ENCODE measurements around the gene NOX3. TPM values are rescaled to one million over a fixed set of nuclear protein-coding genes. Genes with fewer than 3 reads are reported as not detected.

The NOX3 gene
- total RNA-seq, 2 experiments from 2014 or later = not detected

GRCh38 chr6:155495011-155495768 is 39.6 kb upstream of the NOX3 start:
- no peak overlapping the region for H3K4me3 ChIP-seq (ENCODE audit: low read length)
- ATAC-seq (ENCODE audit: poor library complexity) (no peak), DNase-seq (no peak)
- Mint-ChIP-seq H3K9me3 (no peaks in the 10 kb centered on the region), H3K4me1 (ENCODE audit: low read depth) (no peaks in the 10 kb centered on the region), H3K4me3 (no peak overlapping the region), H3K27ac (no peak overlapping the region), H3K36me3 (ENCODE audit: low read depth) (no peaks in the 10 kb centered on the region), H3K27me3 (no peaks in the 10 kb centered on the region)
- no peaks in the 10 kb centered on the region for H3K4me1 ChIP-seq (ENCODE audit: insufficient read depth, low read length)
- CTCF ChIA-PET = no interaction called here
- TF ChIP-seq CTCF (IDR thresholded peaks at IDR 0.05) = no peak
- no peaks in the 10 kb centered on the region for H3K36me3 ChIP-seq (ENCODE audit: insufficient read depth, low read length)
- POLR2A ChIA-PET = no interaction called here
- no peaks in the 10 kb centered on the region for H3K27me3 ChIP-seq (ENCODE audit: control insufficient read depth in 1 of 2, insufficient read depth in 2 of 2, low read length in 2 of 2)
- intact Hi-C loops (cut with DNase I, micrococcal nuclease) = no loop called here
- no peaks in the 10 kb centered on the region for H3K9me3 ChIP-seq (ENCODE audit: control insufficient read depth in 1 of 2, insufficient read depth in 1 of 2, low read length in 2 of 2)
- H3K27ac ChIP-seq (ENCODE audit: low read depth in 1 of 2, low read length in 2 of 2) = no peak overlapping the region

- DNase-seq (no peak), ATAC-seq (ENCODE audit: poor library complexity) (no peak)
- H3K27me3 ChIP-seq (ENCODE audit: control insufficient read depth in 1 of 2, insufficient read depth in 2 of 2, low read length in 2 of 2) = no peaks in the 10 kb centered on the region
- no peaks in the 10 kb centered on the region for H3K4me1 ChIP-seq (ENCODE audit: insufficient read depth, low read length)
- Mint-ChIP-seq H3K4me1 (ENCODE audit: low read depth) (no peaks in the 10 kb centered on the region), H3K9me3 (no peaks in the 10 kb centered on the region), H3K4me3 (no peak overlapping the region), H3K36me3 (ENCODE audit: low read depth) (no peaks in the 10 kb centered on the region), H3K27ac (no peak overlapping the region), H3K27me3 (no peaks in the 10 kb centered on the region)
- no peaks in the 10 kb centered on the region for H3K9me3 ChIP-seq (ENCODE audit: control insufficient read depth in 1 of 2, insufficient read depth in 1 of 2, low read length in 2 of 2)
- no peak overlapping the region for H3K4me3 ChIP-seq (ENCODE audit: low read length)
- POLR2A ChIA-PET = no interaction called here
- intact Hi-C loops (cut with DNase I, micrococcal nuclease) = no loop called here
- CTCF ChIA-PET = no interaction called here
- no peak overlapping the region for H3K27ac ChIP-seq (ENCODE audit: low read depth in 1 of 2, low read length in 2 of 2)
- TF ChIP-seq CTCF (IDR thresholded peaks at IDR 0.05) = no peak
- no peaks in the 10 kb centered on the region for H3K36me3 ChIP-seq (ENCODE audit: insufficient read depth, low read length)
Observed at GRCh38 chr6:155493694-155494143, 38.1 kb upstream of the NOX3 start.

GRCh38 chr6:155493026-155493693 is 37.5 kb upstream of the NOX3 start:
- Histone ChIP-seq H3K36me3 (ENCODE audit: insufficient read depth, low read length) (no peaks in the 10 kb centered on the region), H3K27me3 (ENCODE audit: control insufficient read depth in 1 of 2, insufficient read depth in 2 of 2, low read length in 2 of 2) (no peaks in the 10 kb centered on the region), H3K4me1 (ENCODE audit: insufficient read depth, low read length) (no peaks in the 10 kb centered on the region), H3K27ac (ENCODE audit: low read depth in 1 of 2, low read length in 2 of 2) (no peak overlapping the region), H3K4me3 (ENCODE audit: low read length) (no peak overlapping the region), H3K9me3 (ENCODE audit: control insufficient read depth in 1 of 2, insufficient read depth in 1 of 2, low read length in 2 of 2) (no peaks in the 10 kb centered on the region)
- CTCF ChIA-PET = no interaction called here
- Mint-ChIP-seq H3K36me3 (ENCODE audit: low read depth) (no peaks in the 10 kb centered on the region), H3K27ac (no peak overlapping the region), H3K4me1 (ENCODE audit: low read depth) (no peaks in the 10 kb centered on the region), H3K4me3 (no peak overlapping the region), H3K9me3 (no peaks in the 10 kb centered on the region), H3K27me3 (no peaks in the 10 kb centered on the region)
- POLR2A ChIA-PET = no interaction called here
- DNase-seq (no peak), ATAC-seq (ENCODE audit: poor library complexity) (no peak)
- intact Hi-C loops (cut with DNase I, micrococcal nuclease) = no loop called here
- no peak for TF ChIP-seq CTCF (IDR thresholded peaks at IDR 0.05)

All from CD4-positive, alpha-beta T cell (primary cell).